IMR-90 (cell line): Measurements from ENCODE around the gene RYR2. TPM values are rescaled to one million over a fixed set of nuclear protein-coding genes. Genes with fewer than 3 reads are reported as not detected.

Source experiments
- ATAC-seq: fragments of 200-7000 bp; cut with Tn5 transposase; 2 replicates; pipeline ENCODE4 v1.9.1; 2020; ENCODE audit warnings: low read depth, mild to moderate bottlenecking, moderate library complexity
- BruUV-seq: library from RNA; stranded (reverse); fragments of 400-500 nt; replicated peaks from 2 replicates; lab custom pipeline; 2021; lab: Mats Ljungman, UMichigan
- CTCF ChIA-PET: fragments of 300-600 bp; formaldehyde crosslinking; extraction: SDS; loops from one replicate; lab custom pipeline; 2021; ENCODE audit warnings: antibody characterized with exemption; lab: Yijun Ruan, JAX
- POLR2A ChIA-PET: fragments of 300-600 bp; sonication (Branson Sonifier 250); formaldehyde crosslinking; loops from one replicate; lab custom pipeline; 2022; ENCODE audit warnings: antibody characterized with exemption; ENCODE audit not compliant: unreplicated experiment; lab: Charles Lee
- DNase-seq: peaks from one replicate; pipeline ENCODE4 v3.0.0; 2013
- H2AFZ ChIP-seq: replicated peaks from 2 replicates; pipeline ENCODE3; 2013; ENCODE audit warnings: low read length, mild to moderate bottlenecking; ENCODE audit not compliant: poor library complexity
- H2AK5ac ChIP-seq: 2 replicates; pipeline ENCODE4 v1.6.1; 2013; ENCODE audit warnings: low read depth, low read length, inconsistent platforms
- H2AK9ac ChIP-seq: replicated peaks from 2 replicates; pipeline ENCODE3; 2013; ENCODE audit warnings: mild to moderate bottlenecking, low read depth, low read length, moderate library complexity; ENCODE audit not compliant: poor library complexity
- H2BK120ac ChIP-seq: 2 replicates; pipeline ENCODE4 v1.6.1; 2013; ENCODE audit warnings: low read depth, low read length, inconsistent platforms
- H2BK15ac ChIP-seq: 3 replicates; pipeline ENCODE4 v1.6.1; 2013; ENCODE audit warnings: low read depth, low read length, inconsistent platforms
- H2BK20ac ChIP-seq: 2 replicates; pipeline ENCODE4 v1.6.1; 2013; ENCODE audit warnings: low read depth, mild to moderate bottlenecking, inconsistent platforms, low read length, moderate library complexity
- H2BK5ac ChIP-seq: 2 replicates; pipeline ENCODE4 v1.6.1; 2013; ENCODE audit warnings: mild to moderate bottlenecking, low read depth, low read length, inconsistent platforms; ENCODE audit not compliant: poor library complexity, severe bottlenecking
- H3K14ac ChIP-seq: replicated peaks from 2 replicates; pipeline ENCODE4 v1.6.1; 2013; ENCODE audit warnings: low read depth, low read length, inconsistent platforms
- H3K18ac ChIP-seq: 2 replicates; pipeline ENCODE4 v1.6.1; 2013; ENCODE audit warnings: low read depth, low read length, control low read depth
- H3K23ac ChIP-seq: 2 replicates; pipeline ENCODE4 v1.6.1; 2013; ENCODE audit warnings: low read depth, low read length, inconsistent platforms
- H3K27ac ChIP-seq: 2 replicates; pipeline ENCODE4 v1.5.1; 2013; ENCODE audit warnings: mild to moderate bottlenecking, control low read depth, low read length; ENCODE audit not compliant: insufficient read depth
- H3K27me3 ChIP-seq: 2 replicates; pipeline ENCODE4 v1.6.1; 2013; ENCODE audit warnings: low read length; ENCODE audit not compliant: control insufficient read depth, insufficient read depth
- H3K36me3 ChIP-seq: 2 replicates; pipeline ENCODE4 v1.6.1; 2013; ENCODE audit warnings: low read length, mixed read lengths; ENCODE audit not compliant: control insufficient read depth, insufficient read depth
- H3K4ac ChIP-seq: 2 replicates; pipeline ENCODE4 v1.6.1; 2013; ENCODE audit warnings: low read depth, low read length, inconsistent platforms
- H3K4me1 ChIP-seq: 2 replicates; pipeline ENCODE4 v1.6.1; 2013; ENCODE audit warnings: low read length, mixed read lengths; ENCODE audit not compliant: control insufficient read depth, insufficient read depth
- H3K4me2 ChIP-seq: 2 replicates; pipeline ENCODE4 v1.6.1; 2013; ENCODE audit warnings: low read depth, mild to moderate bottlenecking, control low read depth, low read length, moderate library complexity
- H3K4me3 ChIP-seq: 2 replicates; pipeline ENCODE4 v1.5.1; 2013; ENCODE audit warnings: low read depth, mild to moderate bottlenecking, control low read depth, low read length, moderate library complexity; ENCODE audit not compliant: insufficient read depth
- H3K56ac ChIP-seq: 2 replicates; pipeline ENCODE4 v1.6.1; 2013; ENCODE audit warnings: low read length, inconsistent platforms; ENCODE audit not compliant: insufficient read depth; ENCODE audit errors: extremely low read depth
- H3K79me1 ChIP-seq, 2 experiments: 2 replicates each; pipeline ENCODE4 v1.6.1; 2013; ENCODE audit warnings: low read length in 2 of 2, inconsistent platforms in 1 of 2, low read depth in 1 of 2
- H3K9ac ChIP-seq: 2 replicates; pipeline ENCODE4 v1.6.1; 2013; ENCODE audit warnings: low read depth, low read length, control low read depth
- H3K9me1 ChIP-seq: 2 replicates; pipeline ENCODE4 v1.6.1; 2013; ENCODE audit warnings: low read length, inconsistent platforms; ENCODE audit not compliant: insufficient read depth
- H3K9me3 ChIP-seq: 2 replicates; pipeline ENCODE4 v1.6.1; 2013; ENCODE audit warnings: low read length; ENCODE audit not compliant: control insufficient read depth, insufficient read depth
- H4K20me1 ChIP-seq: 2 replicates; pipeline ENCODE4 v1.6.1; 2013; ENCODE audit warnings: low read length, inconsistent platforms; ENCODE audit not compliant: insufficient read depth
- H4K5ac ChIP-seq: 2 replicates; pipeline ENCODE4 v1.6.1; 2013; ENCODE audit warnings: mild to moderate bottlenecking, low read depth, low read length, control low read depth
- H4K8ac ChIP-seq, 2 experiments: 2 replicates each; pipeline ENCODE4 v1.6.1; 2013; ENCODE audit warnings: low read depth in 2 of 2, low read length in 2 of 2, control low read depth in 1 of 2, inconsistent platforms in 1 of 2
- H4K91ac ChIP-seq: 2 replicates; pipeline ENCODE4 v1.6.1; 2013; ENCODE audit warnings: low read depth, low read length, inconsistent platforms; ENCODE audit not compliant: insufficient read depth
- BHLHE40 ChIP-seq: fragments of 150-350 bp; IDR thresholded peaks from 2 replicates; pipeline ENCODE4 v1.6.1; 2016; ENCODE audit warnings: mild to moderate bottlenecking, low read depth, low read length
- CEBPB ChIP-seq: IDR thresholded peaks from 2 replicates; pipeline ENCODE4 v1.6.1; 2012; ENCODE audit warnings: low read depth, low read length, improper control_type of control experiment
- MAZ ChIP-seq: IDR thresholded peaks from 2 replicates; pipeline ENCODE4 v1.6.1; 2012; ENCODE audit warnings: low read depth, mild to moderate bottlenecking, low read length, improper control_type of control experiment, moderate library complexity, borderline replicate concordance
- RCOR1 ChIP-seq: IDR thresholded peaks from 2 replicates; pipeline ENCODE4 v1.6.1; 2012; ENCODE audit warnings: mild to moderate bottlenecking, low read length, improper control_type of control experiment; ENCODE audit not compliant: insufficient replicate concordance
- WGBS, 2 experiments: methylation state at CpG; one replicate each; pipeline versions ENCODE4 v1.1.5 to v1.1.7; 2013; ENCODE audit warnings: missing lambda C conversion rate in 2 of 2; ENCODE audit not compliant: insufficient read length in 1 of 2; ENCODE audit errors: extremely low coverage in 2 of 2; 5-methylcytosine and 5-hydroxymethylcytosine counted together
- dilution Hi-C: fragments of 300-500 bp; cut with HindIII; formaldehyde crosslinking; loops from one replicate; pipeline ENCODE4 v1.14.3; 2018; ENCODE audit warnings: low sequenced_read_pairs; ENCODE audit not compliant: unreplicated experiment
- in situ Hi-C: fragments of 300-500 bp; cut with MboI; formaldehyde crosslinking; loops from 3 replicates; pipeline ENCODE4 v1.14.3; 2019; ENCODE audit warnings: low sequenced_read_pairs, inconsistent platforms, mixed read lengths
- intact Hi-C: fragments of 100-400 bp; cut with micrococcal nuclease; formaldehyde crosslinking; loops from 2 replicates; pipeline ENCODE4 v1.10.0; 2022
- polyA plus RNA-seq, 3 experiments: library from polyadenylated mRNA; depleted of rRNA; stranded (reverse); fragments of >200 nt; gene quantifications; 2 replicates each; pipeline ENCODE4 v1.2.3, GENCODE V29; 2012; ENCODE audit warnings: low replicate concordance in 1 of 3
- total RNA-seq: library from RNA; depleted of rRNA; stranded (reverse); fragments of >200 nt; gene quantifications from 2 replicates; pipeline ENCODE4 v1.2.3, GENCODE V29; 2012
- TF ChIP-seq, protein P1 (sequence below): conservative IDR thresholded peaks from 2 replicates; pipeline ENCODE4 v1.5.1; 2012; ENCODE audit warnings: mild to moderate bottlenecking, low read depth, low read length, improper control_type of control experiment
- TF ChIP-seq, protein P2 (sequence below): fragments of 150-350 bp; IDR thresholded peaks from 2 replicates; pipeline ENCODE4 v1.6.1; 2016; ENCODE audit warnings: low read depth, mild to moderate bottlenecking, low read length, moderate library complexity, borderline replicate concordance

Gene RYR2
- total and polyA plus RNA-seq, 2 of the 4 experiments (the other 2 are of a cell fraction) = not detected

DNA sequence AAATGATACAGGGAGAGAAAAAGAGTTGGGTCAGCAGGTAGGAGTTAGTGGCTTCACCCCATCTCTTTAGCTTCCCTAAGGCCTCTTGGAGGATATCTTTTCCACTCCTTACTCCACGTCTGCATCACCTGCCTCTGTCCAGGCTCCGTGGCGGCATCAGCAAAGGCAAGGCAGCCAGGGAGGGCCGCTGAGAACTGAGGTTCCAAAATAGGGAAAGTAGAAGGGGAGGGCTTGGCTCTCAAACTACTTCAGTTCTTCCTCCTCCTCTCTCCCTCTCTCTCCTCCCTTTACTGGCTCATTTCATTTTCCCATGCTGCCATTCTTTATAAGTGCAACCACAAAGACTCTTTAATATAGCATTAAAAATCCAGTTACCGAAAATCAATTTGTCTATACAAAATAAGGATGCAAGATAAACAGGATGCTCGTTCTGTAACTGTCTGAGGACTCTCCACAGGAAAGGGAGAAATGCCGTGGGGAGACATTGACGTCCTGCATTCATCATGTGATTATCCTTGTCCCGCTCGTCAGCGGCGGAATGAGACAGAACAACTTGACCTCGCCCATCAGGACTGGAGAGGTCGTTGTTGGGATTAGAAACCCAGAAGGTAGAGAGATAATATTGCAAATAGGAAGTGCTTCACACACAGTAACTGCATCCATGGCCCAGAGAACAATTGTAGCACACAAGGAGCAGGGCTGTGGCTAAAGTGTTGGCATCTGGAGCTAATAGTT, 34.7 kb upstream of the RYR2 start:
- no peak overlapping the region for H3K4ac ChIP-seq
- no peak overlapping the region for H3K4me2 ChIP-seq
- H3K56ac ChIP-seq = no peak overlapping the region
- H4K5ac ChIP-seq = no peak overlapping the region
- H3K14ac ChIP-seq = no peak overlapping the region
- no peak for TF ChIP-seq RCOR1
- TF ChIP-seq, protein P1, sequence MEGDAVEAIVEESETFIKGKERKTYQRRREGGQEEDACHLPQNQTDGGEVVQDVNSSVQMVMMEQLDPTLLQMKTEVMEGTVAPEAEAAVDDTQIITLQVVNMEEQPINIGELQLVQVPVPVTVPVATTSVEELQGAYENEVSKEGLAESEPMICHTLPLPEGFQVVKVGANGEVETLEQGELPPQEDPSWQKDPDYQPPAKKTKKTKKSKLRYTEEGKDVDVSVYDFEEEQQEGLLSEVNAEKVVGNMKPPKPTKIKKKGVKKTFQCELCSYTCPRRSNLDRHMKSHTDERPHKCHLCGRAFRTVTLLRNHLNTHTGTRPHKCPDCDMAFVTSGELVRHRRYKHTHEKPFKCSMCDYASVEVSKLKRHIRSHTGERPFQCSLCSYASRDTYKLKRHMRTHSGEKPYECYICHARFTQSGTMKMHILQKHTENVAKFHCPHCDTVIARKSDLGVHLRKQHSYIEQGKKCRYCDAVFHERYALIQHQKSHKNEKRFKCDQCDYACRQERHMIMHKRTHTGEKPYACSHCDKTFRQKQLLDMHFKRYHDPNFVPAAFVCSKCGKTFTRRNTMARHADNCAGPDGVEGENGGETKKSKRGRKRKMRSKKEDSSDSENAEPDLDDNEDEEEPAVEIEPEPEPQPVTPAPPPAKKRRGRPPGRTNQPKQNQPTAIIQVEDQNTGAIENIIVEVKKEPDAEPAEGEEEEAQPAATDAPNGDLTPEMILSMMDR = no peak
- TF ChIP-seq BHLHE40 = no peak
- no peak for TF ChIP-seq CEBPB
- no peak for TF ChIP-seq MAZ
- TF ChIP-seq, protein P2, sequence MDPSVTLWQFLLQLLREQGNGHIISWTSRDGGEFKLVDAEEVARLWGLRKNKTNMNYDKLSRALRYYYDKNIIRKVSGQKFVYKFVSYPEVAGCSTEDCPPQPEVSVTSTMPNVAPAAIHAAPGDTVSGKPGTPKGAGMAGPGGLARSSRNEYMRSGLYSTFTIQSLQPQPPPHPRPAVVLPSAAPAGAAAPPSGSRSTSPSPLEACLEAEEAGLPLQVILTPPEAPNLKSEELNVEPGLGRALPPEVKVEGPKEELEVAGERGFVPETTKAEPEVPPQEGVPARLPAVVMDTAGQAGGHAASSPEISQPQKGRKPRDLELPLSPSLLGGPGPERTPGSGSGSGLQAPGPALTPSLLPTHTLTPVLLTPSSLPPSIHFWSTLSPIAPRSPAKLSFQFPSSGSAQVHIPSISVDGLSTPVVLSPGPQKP = no peak
- no peak overlapping the region for H4K8ac ChIP-seq
- H3K27me3 ChIP-seq = no peaks in the 10 kb centered on the region
- no peak overlapping the region for H4K91ac ChIP-seq
- H2BK15ac ChIP-seq = no peak overlapping the region
- peaks cover 19% of the 10 kb centered on the region for H3K9me3 ChIP-seq
- ChIA-PET CTCF (no interaction called here), POLR2A (no interaction called here)
- intact Hi-C loops (no loop called here), dilution Hi-C loops (no loop called here), in situ Hi-C loops (no loop called here)
- no peaks in the 10 kb centered on the region for H3K36me3 ChIP-seq
- no peak overlapping the region for H2BK120ac ChIP-seq
- H2AFZ ChIP-seq = no peak overlapping the region
- H3K4me1 ChIP-seq = no peaks in the 10 kb centered on the region
- DNase-seq (no peak), ATAC-seq (no peak)
- H2AK9ac ChIP-seq = no peak overlapping the region
- no peak overlapping the region for H3K23ac ChIP-seq
- H2BK5ac ChIP-seq = no peak overlapping the region
- H4K20me1 ChIP-seq = no peaks in the 10 kb centered on the region
- no peak overlapping the region for H2AK5ac ChIP-seq
- H3K18ac ChIP-seq = no peak overlapping the region
- H3K79me1 ChIP-seq = no peaks in the 10 kb centered on the region
- no peak overlapping the region for H3K4me3 ChIP-seq
- no peaks in the 10 kb centered on the region for H3K9me1 ChIP-seq
- no TSS peak for BruUV-seq
- no peak overlapping the region for H3K9ac ChIP-seq
- no peak overlapping the region for H2BK20ac ChIP-seq
- WGBS, 2 experiments = 18% methylated on average over 3 of the region's 14 CpGs; no CpG with 5 or more reads in 1 of the 2 experiments
- H3K27ac ChIP-seq = no peak overlapping the region
